ENCODE data around the gene FAM120AOS. TPM values are rescaled to one million over a fixed set of nuclear protein-coding genes. Genes with fewer than 3 reads are reported as not detected.

FAM120AOS gene
- total and polyA plus RNA-seq, 2 donors, result 39.0 to 48.3 TPM

DNA sequence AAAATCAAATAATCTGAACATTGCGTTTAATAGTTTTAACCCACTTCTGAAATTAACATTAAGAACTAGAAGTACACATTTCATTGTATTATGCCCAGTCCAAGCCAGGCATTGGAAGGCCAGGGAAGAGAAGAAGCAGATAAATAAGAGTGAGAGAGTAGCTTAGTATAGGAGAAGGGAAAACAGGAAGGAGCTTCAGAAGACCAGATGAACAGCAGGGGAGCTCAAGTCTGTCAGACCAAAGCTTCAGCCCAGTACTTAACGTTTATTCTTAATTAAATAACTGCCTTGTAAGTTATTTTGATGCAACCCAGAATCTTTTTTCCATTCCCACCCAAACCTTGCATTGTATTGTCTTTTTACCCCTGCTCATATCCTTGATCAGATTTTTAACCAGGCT, 11.5 kb upstream of the FAM120AOS start:
- DNase-seq (ENCODE audit: low read depth in 6 of 9, low spot score in 9 of 9), result peak in 1 of 9 donors; percentile 18
- WGBS, result 73% methylated on average over 2 of the region's 2 CpGs
- H3K9me3 ChIP-seq (ENCODE audit: control insufficient read depth in 2 of 2, insufficient read depth in 1 of 2, low read length in 1 of 2), result no peaks in the 10 kb centered on the region
- no peaks in the 10 kb centered on the region for H3K27me3 ChIP-seq (ENCODE audit: control insufficient read depth in 2 of 2, insufficient read depth in 1 of 2, low read length in 1 of 2)
- no peak overlapping the region for H3K4me3 ChIP-seq (ENCODE audit: low read length in 2 of 2)
- H3K4me1 ChIP-seq (ENCODE audit: control insufficient read depth in 2 of 2, insufficient read depth in 2 of 2, low read length in 2 of 2), result peaks cover 15 to 46% of the 10 kb centered on the region in 2 donors
- H3K27ac ChIP-seq (ENCODE audit: low read depth in 1 of 2, low read length in 1 of 2), result peak overlapping the region in 1 of 2 donors; percentile 69
- H3K36me3 ChIP-seq (ENCODE audit: control insufficient read depth in 2 of 2, insufficient read depth in 2 of 2, low read length in 1 of 2), result peaks cover 0 to 4% of the 10 kb centered on the region in 2 donors

DNA sequence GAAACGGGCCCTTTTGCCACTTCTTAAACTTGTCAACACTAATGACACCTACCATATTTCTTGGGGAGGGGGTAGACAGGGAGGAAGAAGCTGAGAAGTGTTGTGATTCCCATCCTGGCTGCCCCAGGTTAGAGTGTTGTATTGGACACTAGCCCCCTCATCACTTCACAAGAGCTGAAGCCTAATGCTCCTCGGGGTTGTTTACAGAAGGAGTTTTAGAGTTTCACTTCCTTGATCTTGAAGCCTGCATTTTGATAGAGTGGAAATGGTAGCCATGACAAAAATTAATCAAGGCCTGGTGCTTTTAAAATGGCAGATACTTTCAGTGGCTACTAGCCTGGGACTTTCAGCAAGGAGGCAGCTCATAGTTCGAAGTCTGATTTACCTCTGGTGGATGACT, 11.0 kb upstream of the FAM120AOS start:
- H3K36me3 ChIP-seq (ENCODE audit: control insufficient read depth in 2 of 2, insufficient read depth in 2 of 2, low read length in 1 of 2), result peaks cover 0 to 4% of the 10 kb centered on the region in 2 donors
- WGBS, result 77% methylated on average over 3 of the region's 3 CpGs
- H3K27ac ChIP-seq (ENCODE audit: low read depth in 1 of 2, low read length in 1 of 2), result peak overlapping the region; percentile 48 to 69
- H3K27me3 ChIP-seq (ENCODE audit: control insufficient read depth in 2 of 2, insufficient read depth in 1 of 2, low read length in 1 of 2), result no peaks in the 10 kb centered on the region
- H3K4me1 ChIP-seq (ENCODE audit: control insufficient read depth in 2 of 2, insufficient read depth in 2 of 2, low read length in 2 of 2), result peaks cover 15 to 46% of the 10 kb centered on the region in 2 donors
- H3K9me3 ChIP-seq (ENCODE audit: control insufficient read depth in 2 of 2, insufficient read depth in 1 of 2, low read length in 1 of 2), result no peaks in the 10 kb centered on the region
- DNase-seq (ENCODE audit: low read depth in 6 of 9, low spot score in 9 of 9), result peak in 1 of 9 donors; percentile 29
- no peak overlapping the region for H3K4me3 ChIP-seq (ENCODE audit: low read length in 2 of 2)

DNA sequence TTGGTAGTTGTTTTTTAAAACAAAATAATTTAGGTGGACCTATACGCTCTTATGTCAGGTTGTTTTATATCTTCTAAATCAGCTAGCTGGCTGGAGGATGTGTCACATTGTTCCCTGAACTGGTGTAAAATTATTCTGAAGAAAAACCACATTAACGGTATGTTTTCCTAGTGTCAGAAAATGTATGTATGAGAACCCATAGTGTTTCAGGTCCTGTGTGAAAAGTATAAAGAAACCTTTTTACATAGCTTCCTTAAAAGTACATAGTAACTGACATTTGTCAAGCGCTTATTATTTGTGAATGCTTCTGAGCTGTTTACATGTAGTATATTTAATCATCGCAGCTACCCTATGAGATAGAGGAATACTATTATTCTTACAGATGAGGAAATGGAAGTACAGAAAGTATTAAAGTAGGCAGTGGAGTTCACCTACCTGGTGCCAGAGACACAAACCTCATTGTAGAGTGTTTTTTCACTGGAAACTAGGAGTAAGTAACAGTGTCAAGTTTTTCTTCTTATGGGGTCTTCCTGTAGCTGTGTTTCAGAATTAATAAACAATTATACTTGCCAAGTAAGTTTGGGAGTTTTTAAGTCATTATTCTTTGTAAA, 10.4 kb upstream of the FAM120AOS start:
- peak overlapping the region in 1 of 2 donors; percentile 69 for H3K27ac ChIP-seq (ENCODE audit: low read depth in 1 of 2, low read length in 1 of 2)

DNA sequence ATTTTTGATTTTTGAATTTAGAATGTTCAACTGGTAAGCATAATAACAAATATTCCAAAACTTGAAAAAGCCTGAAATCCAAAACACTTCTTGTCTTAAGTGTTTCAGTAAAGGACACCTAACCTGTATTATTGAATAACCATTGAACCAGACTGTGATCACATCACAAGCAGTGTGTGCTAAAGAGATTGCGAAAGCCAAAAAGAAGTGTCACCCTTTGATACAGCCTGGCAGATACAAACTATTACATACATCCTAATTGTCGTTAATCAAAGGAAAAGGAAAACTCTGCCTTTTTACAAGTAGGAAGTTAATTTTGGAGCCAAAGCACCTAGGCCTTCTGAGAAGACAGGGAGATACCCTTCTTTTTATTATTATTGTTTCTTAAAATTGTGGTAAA, 8.4 kb upstream of the FAM120AOS start:
- no peak for DNase-seq (ENCODE audit: low read depth in 6 of 9, low spot score in 9 of 9)
- Histone ChIP-seq H3K36me3 (ENCODE audit: control insufficient read depth in 2 of 2, insufficient read depth in 2 of 2, low read length in 1 of 2) (peaks cover 0 to 4% of the 10 kb centered on the region in 2 donors), H3K9me3 (ENCODE audit: control insufficient read depth in 2 of 2, insufficient read depth in 1 of 2, low read length in 1 of 2) (no peaks in the 10 kb centered on the region), H3K27ac (ENCODE audit: low read depth in 1 of 2, low read length in 1 of 2) (no peak overlapping the region), H3K27me3 (ENCODE audit: control insufficient read depth in 2 of 2, insufficient read depth in 1 of 2, low read length in 1 of 2) (no peaks in the 10 kb centered on the region), H3K4me3 (ENCODE audit: low read length in 2 of 2) (no peak overlapping the region), H3K4me1 (ENCODE audit: control insufficient read depth in 2 of 2, insufficient read depth in 2 of 2, low read length in 2 of 2) (peaks cover 13 to 31% of the 10 kb centered on the region in 2 donors)
- 91% methylated on average over 2 of the region's 2 CpGs for WGBS

More for the DNA sequence above, 10.4 kb upstream of the FAM120AOS start:
- H3K36me3 ChIP-seq (ENCODE audit: control insufficient read depth in 2 of 2, insufficient read depth in 2 of 2, low read length in 1 of 2), result peaks cover 0 to 4% of the 10 kb centered on the region in 2 donors
- H3K4me1 ChIP-seq (ENCODE audit: control insufficient read depth in 2 of 2, insufficient read depth in 2 of 2, low read length in 2 of 2), result peaks cover 15 to 43% of the 10 kb centered on the region in 2 donors
- DNase-seq (ENCODE audit: low read depth in 6 of 9, low spot score in 9 of 9), result peak in 1 of 9 donors; percentile 46
- 41% methylated on average over 4 of the region's 4 CpGs for WGBS
- no peaks in the 10 kb centered on the region for H3K27me3 ChIP-seq (ENCODE audit: control insufficient read depth in 2 of 2, insufficient read depth in 1 of 2, low read length in 1 of 2)
- no peaks in the 10 kb centered on the region for H3K9me3 ChIP-seq (ENCODE audit: control insufficient read depth in 2 of 2, insufficient read depth in 1 of 2, low read length in 1 of 2)
- H3K4me3 ChIP-seq (ENCODE audit: low read length in 2 of 2), result no peak overlapping the region

DNA sequence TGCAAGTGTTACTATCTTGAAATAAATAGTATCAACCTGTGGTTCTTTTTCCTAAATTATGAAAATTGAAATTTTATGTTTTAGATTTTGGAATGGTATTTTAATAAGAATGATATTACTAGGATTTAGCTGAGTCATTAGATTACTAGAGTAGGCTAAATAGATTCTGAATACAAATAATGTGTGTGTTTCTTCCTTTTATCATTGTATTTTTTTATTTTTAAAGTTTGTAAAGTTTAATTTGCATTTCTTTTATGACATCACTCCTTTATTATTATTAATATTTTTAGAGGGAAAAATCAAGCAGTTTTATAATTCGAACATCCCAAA, 8.0 kb upstream of the FAM120AOS start:
- WGBS, result 100% methylated on average over 1 of the region's 1 CpG
- Histone ChIP-seq H3K4me1 (ENCODE audit: control insufficient read depth in 2 of 2, insufficient read depth in 2 of 2, low read length in 2 of 2) (peaks cover 13 to 26% of the 10 kb centered on the region in 2 donors), H3K27ac (ENCODE audit: low read depth in 1 of 2, low read length in 1 of 2) (no peak overlapping the region), H3K27me3 (ENCODE audit: control insufficient read depth in 2 of 2, insufficient read depth in 1 of 2, low read length in 1 of 2) (no peaks in the 10 kb centered on the region), H3K36me3 (ENCODE audit: control insufficient read depth in 2 of 2, insufficient read depth in 2 of 2, low read length in 1 of 2) (peaks cover 0 to 4% of the 10 kb centered on the region in 2 donors), H3K4me3 (ENCODE audit: low read length in 2 of 2) (no peak overlapping the region), H3K9me3 (ENCODE audit: control insufficient read depth in 2 of 2, insufficient read depth in 1 of 2, low read length in 1 of 2) (no peaks in the 10 kb centered on the region)
- no peak for DNase-seq (ENCODE audit: low read depth in 6 of 9, low spot score in 9 of 9)

DNA sequence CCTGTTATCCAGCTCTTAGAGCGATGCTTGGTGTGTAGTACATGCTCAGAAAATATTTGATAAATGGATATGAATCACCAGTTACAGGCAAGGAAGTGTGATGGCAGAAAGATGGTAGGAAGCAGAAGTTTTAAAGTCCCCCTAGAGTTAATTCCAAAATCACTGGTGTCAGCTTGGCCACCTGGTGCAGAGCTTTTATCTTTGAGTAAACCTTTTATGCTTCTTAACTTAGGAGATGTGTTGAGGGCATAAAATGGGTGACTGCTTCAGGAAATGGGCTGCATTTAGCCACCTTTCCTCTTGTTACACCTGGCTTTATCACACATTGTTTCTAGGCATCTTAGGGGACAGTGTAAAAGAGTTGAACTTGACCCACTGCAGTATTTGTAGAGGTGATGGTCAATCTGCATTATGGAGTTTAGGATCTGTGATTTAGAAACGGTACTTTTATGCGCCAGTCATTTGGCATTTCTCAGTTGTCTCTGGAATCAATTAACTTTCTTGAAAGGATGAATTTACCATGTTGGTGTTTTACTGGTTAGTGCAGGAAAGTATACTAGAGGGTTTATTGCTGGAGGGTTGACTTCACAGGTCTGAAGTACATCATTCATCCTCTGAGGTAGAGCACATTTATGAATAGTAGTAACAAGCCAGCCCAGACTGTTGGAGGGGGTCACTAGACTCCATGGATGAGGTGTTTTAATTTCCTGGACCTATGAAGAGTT, 7.5 kb upstream of the FAM120AOS start:
- no peak overlapping the region for H3K27ac ChIP-seq (ENCODE audit: low read depth in 1 of 2, low read length in 1 of 2)
- WGBS, result 97% methylated on average over 3 of the region's 3 CpGs

DNA sequence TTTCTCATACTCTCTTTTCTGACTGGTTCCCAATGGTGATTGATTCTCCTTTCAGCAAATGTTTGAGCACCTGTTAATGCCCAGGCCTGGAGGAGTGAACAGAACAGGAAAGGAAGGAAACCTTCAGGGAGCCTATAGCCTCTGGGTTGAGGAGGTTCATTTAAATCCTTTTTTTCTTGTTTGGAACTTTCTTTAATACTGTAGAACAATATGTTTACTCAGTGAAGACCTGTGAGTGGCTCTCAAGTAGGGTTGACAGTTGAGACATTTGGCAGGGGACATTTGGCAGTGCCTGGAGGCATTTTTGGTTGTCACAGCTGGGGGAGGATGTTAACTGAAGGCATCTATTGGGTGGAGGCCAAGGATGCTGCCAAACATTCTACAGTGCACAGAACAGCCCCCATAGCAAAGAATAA, 6.1 kb upstream of the FAM120AOS start:
- H3K4me1 ChIP-seq (ENCODE audit: control insufficient read depth in 2 of 2, insufficient read depth in 2 of 2, low read length in 2 of 2), result peaks cover 11 to 13% of the 10 kb centered on the region in 2 donors
- H3K27ac ChIP-seq (ENCODE audit: low read depth in 1 of 2, low read length in 1 of 2), result no peak overlapping the region
- H3K9me3 ChIP-seq (ENCODE audit: control insufficient read depth in 2 of 2, insufficient read depth in 1 of 2, low read length in 1 of 2), result no peaks in the 10 kb centered on the region
- no peak overlapping the region for H3K4me3 ChIP-seq (ENCODE audit: low read length in 2 of 2)
- H3K36me3 ChIP-seq (ENCODE audit: control insufficient read depth in 2 of 2, insufficient read depth in 2 of 2, low read length in 1 of 2), result no peaks in the 10 kb centered on the region
- no peak for DNase-seq (ENCODE audit: low read depth in 6 of 9, low spot score in 9 of 9)
- H3K27me3 ChIP-seq (ENCODE audit: control insufficient read depth in 2 of 2, insufficient read depth in 1 of 2, low read length in 1 of 2), result no peaks in the 10 kb centered on the region

More for the DNA sequence above, 7.5 kb upstream of the FAM120AOS start:
- Histone ChIP-seq H3K9me3 (ENCODE audit: control insufficient read depth in 2 of 2, insufficient read depth in 1 of 2, low read length in 1 of 2) (no peaks in the 10 kb centered on the region), H3K4me3 (ENCODE audit: low read length in 2 of 2) (no peak overlapping the region), H3K36me3 (ENCODE audit: control insufficient read depth in 2 of 2, insufficient read depth in 2 of 2, low read length in 1 of 2) (peaks cover 0 to 2% of the 10 kb centered on the region in 2 donors), H3K4me1 (ENCODE audit: control insufficient read depth in 2 of 2, insufficient read depth in 2 of 2, low read length in 2 of 2) (peaks cover 13 to 23% of the 10 kb centered on the region in 2 donors), H3K27me3 (ENCODE audit: control insufficient read depth in 2 of 2, insufficient read depth in 1 of 2, low read length in 1 of 2) (no peaks in the 10 kb centered on the region)
- DNase-seq (ENCODE audit: low read depth in 6 of 9, low spot score in 9 of 9), result peak in 2 of 9 donors; percentile 16 to 31

DNA sequence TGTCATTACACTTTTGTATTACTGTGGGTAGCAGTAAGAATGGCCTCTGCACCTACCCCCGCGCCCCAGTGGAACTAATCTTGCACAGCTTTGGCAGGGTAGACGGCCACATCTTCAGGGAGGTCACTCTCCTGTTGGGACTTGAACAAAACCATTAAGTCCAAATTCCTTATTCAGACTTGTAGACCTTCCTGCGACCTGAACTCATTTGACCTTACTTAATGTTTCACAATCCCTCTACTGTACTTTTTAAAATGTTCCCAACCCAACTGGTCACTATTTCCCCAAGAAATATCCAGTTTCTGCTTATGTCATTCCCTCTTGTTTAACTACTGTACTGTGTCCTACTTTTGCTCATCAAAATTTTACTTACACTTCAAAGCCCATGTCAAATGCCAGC, 5.3 kb upstream of the FAM120AOS start:
- no peaks in the 10 kb centered on the region for H3K36me3 ChIP-seq (ENCODE audit: control insufficient read depth in 2 of 2, insufficient read depth in 2 of 2, low read length in 1 of 2)
- no peak for DNase-seq (ENCODE audit: low read depth in 6 of 9, low spot score in 9 of 9)
- H3K4me1 ChIP-seq (ENCODE audit: control insufficient read depth in 2 of 2, insufficient read depth in 2 of 2, low read length in 2 of 2), result peaks cover 13 to 14% of the 10 kb centered on the region in 2 donors
- 96% methylated on average over 4 of the region's 4 CpGs for WGBS
- no peak overlapping the region for H3K27ac ChIP-seq (ENCODE audit: low read depth in 1 of 2, low read length in 1 of 2)
- H3K27me3 ChIP-seq (ENCODE audit: control insufficient read depth in 2 of 2, insufficient read depth in 1 of 2, low read length in 1 of 2), result no peaks in the 10 kb centered on the region
- H3K9me3 ChIP-seq (ENCODE audit: control insufficient read depth in 2 of 2, insufficient read depth in 1 of 2, low read length in 1 of 2), result no peaks in the 10 kb centered on the region
- H3K4me3 ChIP-seq (ENCODE audit: low read length in 2 of 2), result no peak overlapping the region

DNA sequence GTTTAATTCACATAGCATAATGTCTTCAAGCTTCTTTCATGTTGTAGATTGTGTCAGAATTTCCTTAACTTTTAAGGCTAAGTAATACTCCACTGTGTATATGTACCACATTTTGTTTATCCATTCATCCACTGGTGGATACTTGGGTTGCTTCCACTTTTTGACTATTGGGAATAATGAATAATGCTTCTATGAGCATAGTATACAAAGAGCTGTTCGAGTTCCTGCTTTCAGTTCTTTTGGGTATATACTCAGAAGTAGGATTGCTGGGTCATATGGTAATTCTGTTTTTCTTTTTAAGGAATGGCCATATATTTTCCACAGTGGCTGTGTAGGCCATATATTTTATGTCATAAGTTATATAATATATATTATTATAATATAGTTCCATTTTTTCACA, 3.6 kb upstream of the FAM120AOS start:
- Histone ChIP-seq H3K27me3 (ENCODE audit: control insufficient read depth in 2 of 2, insufficient read depth in 1 of 2, low read length in 1 of 2) (no peaks in the 10 kb centered on the region), H3K4me1 (ENCODE audit: control insufficient read depth in 2 of 2, insufficient read depth in 2 of 2, low read length in 2 of 2) (peaks cover 12 to 13% of the 10 kb centered on the region in 2 donors), H3K9me3 (ENCODE audit: control insufficient read depth in 2 of 2, insufficient read depth in 1 of 2, low read length in 1 of 2) (peaks cover 0 to 2% of the 10 kb centered on the region in 2 donors), H3K36me3 (ENCODE audit: control insufficient read depth in 2 of 2, insufficient read depth in 2 of 2, low read length in 1 of 2) (no peaks in the 10 kb centered on the region), H3K4me3 (ENCODE audit: low read length in 2 of 2) (no peak overlapping the region), H3K27ac (ENCODE audit: low read depth in 1 of 2, low read length in 1 of 2) (no peak overlapping the region)
- 97% methylated on average over 1 of the region's 1 CpG for WGBS
- DNase-seq (ENCODE audit: low read depth in 6 of 9, low spot score in 9 of 9), result no peak
